ENCODE results near the gene ESPL1.

DNA sequence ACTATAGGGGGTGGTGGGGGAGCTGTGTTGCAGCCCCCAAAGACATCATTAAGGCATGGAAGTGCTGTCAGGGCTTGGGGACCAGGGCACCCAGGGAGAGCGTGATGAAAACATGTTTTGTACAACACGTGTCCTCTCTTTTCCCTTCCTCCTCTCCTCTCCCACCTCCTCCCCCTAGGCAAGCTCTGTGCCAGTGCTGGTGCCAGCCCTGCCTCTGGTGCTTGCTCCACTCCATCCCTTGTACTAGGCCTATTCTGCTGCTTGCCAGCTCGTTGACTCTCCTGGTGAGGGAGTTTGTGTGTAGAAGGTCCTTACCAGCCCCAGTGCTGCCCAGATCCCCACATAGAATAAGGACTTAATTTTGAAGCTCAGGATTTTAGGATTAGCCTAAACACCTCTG, 32.9 kb upstream of the ESPL1 start:
- TF ChIP-seq, protein P1, sequence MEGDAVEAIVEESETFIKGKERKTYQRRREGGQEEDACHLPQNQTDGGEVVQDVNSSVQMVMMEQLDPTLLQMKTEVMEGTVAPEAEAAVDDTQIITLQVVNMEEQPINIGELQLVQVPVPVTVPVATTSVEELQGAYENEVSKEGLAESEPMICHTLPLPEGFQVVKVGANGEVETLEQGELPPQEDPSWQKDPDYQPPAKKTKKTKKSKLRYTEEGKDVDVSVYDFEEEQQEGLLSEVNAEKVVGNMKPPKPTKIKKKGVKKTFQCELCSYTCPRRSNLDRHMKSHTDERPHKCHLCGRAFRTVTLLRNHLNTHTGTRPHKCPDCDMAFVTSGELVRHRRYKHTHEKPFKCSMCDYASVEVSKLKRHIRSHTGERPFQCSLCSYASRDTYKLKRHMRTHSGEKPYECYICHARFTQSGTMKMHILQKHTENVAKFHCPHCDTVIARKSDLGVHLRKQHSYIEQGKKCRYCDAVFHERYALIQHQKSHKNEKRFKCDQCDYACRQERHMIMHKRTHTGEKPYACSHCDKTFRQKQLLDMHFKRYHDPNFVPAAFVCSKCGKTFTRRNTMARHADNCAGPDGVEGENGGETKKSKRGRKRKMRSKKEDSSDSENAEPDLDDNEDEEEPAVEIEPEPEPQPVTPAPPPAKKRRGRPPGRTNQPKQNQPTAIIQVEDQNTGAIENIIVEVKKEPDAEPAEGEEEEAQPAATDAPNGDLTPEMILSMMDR (IDR thresholded peaks at IDR 0.05) = no peak
- no peak for TF ChIP-seq EP300 (IDR thresholded peaks at IDR 0.05)
- no peak for TF ChIP-seq POLR2A (IDR thresholded peaks at IDR 0.05)
